HG03469 (cell line): ENCODE results near the gene KLHL42.
"Not testable (repeated sequence)": the region's sequence is repeated elsewhere in the genome, so short reads cannot be mapped to it uniquely, and the experiment has no call there.

Experiments used
- ATAC-seq: cut with Tn5 transposase; IDR thresholded peaks from one replicate; pipeline ENCODE4 v1.9.1; 2021; ENCODE audit warnings: mild to moderate bottlenecking, moderate library complexity, moderate number of reproducible peaks; ENCODE audit not compliant: unreplicated experiment

The KLHL42 gene, protein sequence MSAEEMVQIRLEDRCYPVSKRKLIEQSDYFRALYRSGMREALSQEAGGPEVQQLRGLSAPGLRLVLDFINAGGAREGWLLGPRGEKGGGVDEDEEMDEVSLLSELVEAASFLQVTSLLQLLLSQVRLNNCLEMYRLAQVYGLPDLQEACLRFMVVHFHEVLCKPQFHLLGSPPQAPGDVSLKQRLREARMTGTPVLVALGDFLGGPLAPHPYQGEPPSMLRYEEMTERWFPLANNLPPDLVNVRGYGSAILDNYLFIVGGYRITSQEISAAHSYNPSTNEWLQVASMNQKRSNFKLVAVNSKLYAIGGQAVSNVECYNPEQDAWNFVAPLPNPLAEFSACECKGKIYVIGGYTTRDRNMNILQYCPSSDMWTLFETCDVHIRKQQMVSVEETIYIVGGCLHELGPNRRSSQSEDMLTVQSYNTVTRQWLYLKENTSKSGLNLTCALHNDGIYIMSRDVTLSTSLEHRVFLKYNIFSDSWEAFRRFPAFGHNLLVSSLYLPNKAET

GRCh38 chr12:27779920-27780611, at the start of gene KLHL42, which contains the start of gene MANSC4:
Gene KLHL42 (plus strand): TSS chr12:27780233. CDS start chr12:27780331, 98 bp downstream.
Gene MANSC4 (minus strand): TSS chr12:27780236. CDS start chr12:27771276, 8,960 bp downstream.
- ATAC-seq: peak; percentile 60

GRCh38 chr12:27732281-27732680, 47.8 kb upstream of the KLHL42 start:
- ATAC-seq: peak; percentile 61

- no peak for ATAC-seq
Measured at GRCh38 chr12:27733052-27733656, 46.9 kb upstream of the KLHL42 start.

- ATAC-seq: no peak
Measured at GRCh38 chr12:27733791-27734190, 46.2 kb upstream of the KLHL42 start.

DNA sequence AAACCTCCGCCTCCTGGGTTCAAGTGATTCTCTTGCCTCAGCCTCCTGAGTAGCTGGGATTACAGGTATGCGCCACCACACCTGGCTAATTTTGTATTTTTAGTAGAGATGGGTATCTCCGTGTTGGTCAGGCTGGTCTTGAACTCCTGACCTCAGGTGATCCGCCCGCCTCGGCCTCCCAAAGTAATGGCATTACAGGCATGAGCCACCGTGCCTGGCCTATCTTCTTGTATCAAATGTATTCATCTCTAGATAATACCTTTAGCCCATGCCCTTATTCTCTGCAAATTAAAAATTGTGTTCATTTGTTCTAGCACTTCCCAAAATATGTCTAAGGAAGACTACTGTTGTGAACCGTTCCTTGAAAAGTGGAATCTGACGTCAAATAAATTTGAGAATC, 45.7 kb upstream of the KLHL42 start:
- not testable (repeated sequence) for ATAC-seq

- ATAC-seq: no peak
Measured at GRCh38 chr12:27743601-27744000, 36.4 kb upstream of the KLHL42 start.

- ATAC-seq: not testable (repeated sequence)
Measured at GRCh38 chr12:27745734-27746133, 34.3 kb upstream of the KLHL42 start.

GRCh38 chr12:27747111-27747820, 32.8 kb upstream of the KLHL42 start:
- no peak for ATAC-seq

DNA sequence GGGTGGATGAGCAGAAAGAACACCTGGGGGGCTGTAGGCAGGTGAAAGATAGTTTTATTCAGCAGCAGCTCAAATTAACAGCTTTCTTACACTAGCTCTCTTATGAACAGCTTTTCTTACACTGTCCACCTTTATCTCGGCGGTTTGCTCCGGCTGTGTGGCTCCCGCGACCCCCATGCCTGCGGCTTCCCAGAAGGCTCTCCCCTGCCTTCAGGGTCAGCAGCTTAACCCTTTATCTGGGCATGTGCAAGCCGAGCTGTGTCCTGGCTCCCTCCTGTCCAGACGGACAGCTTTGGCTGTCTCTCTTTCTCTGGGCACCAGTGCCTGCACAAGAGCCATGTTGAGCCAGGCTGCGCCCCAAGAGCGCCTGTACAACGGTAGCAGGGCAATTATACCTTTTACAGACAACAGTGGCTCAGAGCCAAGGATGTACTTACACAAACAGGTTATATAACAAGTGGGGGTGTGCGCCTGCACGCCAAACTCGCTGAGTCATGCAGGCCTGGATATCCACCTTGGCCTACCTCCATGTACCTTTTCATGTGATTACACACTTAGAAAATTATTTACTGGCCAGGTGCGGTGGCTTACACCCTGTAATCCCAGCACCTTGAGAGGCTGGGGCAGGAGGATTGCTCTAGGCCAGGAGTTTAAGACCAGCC, 28.5 kb upstream of the KLHL42 start:
- no peak for ATAC-seq

DNA sequence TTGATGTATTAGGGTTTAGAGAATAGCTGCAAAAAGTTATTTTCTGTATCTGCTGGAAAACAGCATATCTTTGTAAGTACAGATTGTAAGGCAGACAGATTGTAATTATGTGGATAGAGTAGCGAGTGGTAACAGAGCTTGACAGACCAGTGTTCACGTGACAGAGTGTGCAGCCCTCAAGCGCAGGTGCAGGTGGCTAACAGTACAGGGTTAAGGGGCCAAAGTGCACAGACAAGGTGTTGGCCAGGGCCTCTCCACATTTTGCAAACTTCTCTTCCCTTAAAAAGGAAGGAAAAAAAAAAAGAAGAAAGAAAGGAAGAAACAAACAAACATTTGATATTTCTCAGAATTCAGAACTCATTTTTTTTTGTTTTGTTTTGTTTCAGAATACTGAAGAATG, 25.2 kb upstream of the KLHL42 start:
- no peak for ATAC-seq

- ATAC-seq: no peak
Measured at GRCh38 chr12:27756670-27757195, 23.3 kb upstream of the KLHL42 start.

DNA sequence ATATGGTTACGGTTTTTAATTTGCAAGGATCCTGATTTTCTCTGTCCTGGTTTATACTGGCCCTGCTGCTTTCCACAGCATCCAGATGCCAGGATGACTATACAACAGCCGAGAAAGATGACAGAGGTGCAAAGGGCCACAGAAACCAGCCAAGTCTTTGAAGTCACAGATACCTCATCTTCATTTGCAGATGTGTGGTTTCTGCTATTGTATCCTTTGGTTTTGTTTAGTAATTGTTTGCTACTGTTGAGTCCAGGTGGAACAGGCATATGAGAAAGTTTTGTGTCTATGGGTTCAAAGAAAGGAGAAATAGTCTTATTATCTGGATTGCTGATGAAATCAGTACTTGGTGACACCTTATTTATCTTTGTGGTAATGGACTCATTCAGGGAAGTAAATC, 17.3 kb upstream of the KLHL42 start:
- ATAC-seq: no peak

DNA sequence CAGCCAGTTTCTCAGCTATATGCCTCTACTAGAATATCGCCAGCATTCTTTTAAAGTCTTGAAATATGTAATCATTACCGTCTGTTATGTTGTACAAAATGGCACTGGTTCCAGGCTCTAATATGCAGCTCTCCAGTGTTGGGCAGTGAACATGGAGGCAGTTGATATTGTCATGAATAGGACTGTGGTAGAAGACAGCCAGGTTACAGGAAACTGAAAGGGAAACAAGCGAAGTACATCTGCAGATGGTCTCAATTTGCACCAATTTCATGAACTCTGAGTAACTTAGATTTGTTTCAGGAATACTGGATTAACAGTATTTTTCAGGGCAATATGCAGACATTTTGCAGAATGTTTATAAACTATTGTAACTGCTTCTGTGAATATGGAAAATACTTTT, 13.4 kb upstream of the KLHL42 start:
- no peak for ATAC-seq

- ATAC-seq: no peak
Measured at GRCh38 chr12:27769142-27769673, 10.8 kb upstream of the KLHL42 start.

GRCh38 chr12:27771481-27772327, 8.3 kb upstream of the KLHL42 start:
- ATAC-seq: no peak

GRCh38 chr12:27772328-27773049, 7.5 kb upstream of the KLHL42 start:
- no peak for ATAC-seq

DNA sequence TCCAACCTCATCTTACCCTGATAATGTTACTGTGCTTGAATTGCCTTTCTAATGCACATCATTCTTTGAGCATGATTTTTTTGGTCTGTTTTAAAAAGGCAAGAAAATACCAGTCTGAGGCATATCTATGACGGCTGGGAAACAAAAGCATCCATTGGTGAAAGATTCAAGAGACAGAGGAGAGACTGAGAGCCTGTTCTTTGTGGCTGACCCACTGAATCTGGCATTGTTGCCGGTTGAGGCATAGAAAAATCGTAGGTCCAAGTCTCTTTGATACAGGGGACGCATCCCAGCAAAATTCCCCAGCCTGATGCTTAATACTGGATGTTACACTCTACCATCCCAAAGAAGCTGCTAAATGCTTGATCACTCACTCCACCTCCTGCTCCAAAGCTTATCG, 2.9 kb upstream of the KLHL42 start:
- ATAC-seq: no peak

DNA sequence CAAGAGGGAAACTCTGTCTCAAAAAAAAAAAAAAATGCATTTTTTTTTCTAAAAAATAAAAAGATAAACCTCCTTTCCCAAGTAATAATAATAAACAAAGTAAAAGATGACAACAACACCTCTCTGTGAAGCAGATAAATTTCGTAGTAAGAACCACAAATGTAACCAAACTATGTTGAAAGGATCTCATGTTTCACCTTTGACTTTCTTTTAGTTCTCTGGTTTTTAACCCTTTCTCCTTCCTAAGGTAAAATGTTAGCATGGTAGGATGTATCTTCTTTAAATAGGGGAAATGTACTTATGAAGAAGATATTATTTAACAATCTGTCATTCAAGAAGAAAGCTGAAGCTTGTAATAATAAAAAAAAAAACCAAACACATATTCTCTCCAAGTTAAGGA, 1.8 kb upstream of the KLHL42 start:
- ATAC-seq: no peak
